DLD1 (cell line): ENCODE results near the gene LHFPL2.

ENCODE experiments used
- in situ Hi-C: cut with HindIII; loops from 2 replicates; pipeline ENCODE4 v1.10.0; 2017; ENCODE audit warnings: low sequenced_read_pairs

LHFPL2 gene

DNA sequence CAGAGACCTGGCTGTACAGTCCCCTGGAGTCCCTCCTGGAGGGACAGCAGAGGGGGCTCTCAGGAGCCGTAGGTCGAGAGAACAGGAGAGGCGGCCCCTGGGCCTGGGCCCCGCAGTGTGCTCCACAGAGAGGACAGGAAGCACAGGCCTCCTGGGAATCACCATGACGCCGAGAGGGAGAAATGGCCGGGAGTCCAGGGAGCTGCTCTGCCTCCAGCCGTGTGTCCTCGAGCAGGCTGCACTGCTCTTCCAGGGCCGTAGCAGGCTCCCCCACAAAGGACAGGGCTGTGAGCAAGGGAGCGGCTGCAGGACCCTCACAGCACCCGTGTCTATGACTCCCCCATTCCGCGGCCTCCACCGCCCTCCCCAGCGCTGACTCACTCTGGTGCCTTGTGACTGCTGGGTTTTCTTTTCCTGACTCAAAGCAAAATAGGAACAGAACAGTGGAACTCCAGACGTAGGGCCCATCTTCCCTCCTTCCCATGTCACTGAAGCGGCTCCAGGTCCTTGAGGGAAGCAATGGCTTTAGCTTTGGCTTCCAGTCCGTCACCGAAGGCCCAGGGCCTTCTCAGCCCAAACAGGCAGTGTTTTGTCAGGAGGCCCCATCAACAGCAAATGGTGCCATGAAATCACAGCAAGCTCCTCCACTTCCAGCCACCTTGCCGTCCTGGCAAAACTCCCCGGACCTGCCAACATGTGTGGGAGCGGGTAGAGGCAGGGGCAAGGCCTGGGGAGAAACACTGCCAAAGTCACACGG lies 114.2 kb downstream of the LHFPL2 start:
- in situ Hi-C loops = loop anchor here (25.0 kb wide), 1 partner anchor 103 kb away; the partner anchor contains the start of gene LHFPL2

DNA sequence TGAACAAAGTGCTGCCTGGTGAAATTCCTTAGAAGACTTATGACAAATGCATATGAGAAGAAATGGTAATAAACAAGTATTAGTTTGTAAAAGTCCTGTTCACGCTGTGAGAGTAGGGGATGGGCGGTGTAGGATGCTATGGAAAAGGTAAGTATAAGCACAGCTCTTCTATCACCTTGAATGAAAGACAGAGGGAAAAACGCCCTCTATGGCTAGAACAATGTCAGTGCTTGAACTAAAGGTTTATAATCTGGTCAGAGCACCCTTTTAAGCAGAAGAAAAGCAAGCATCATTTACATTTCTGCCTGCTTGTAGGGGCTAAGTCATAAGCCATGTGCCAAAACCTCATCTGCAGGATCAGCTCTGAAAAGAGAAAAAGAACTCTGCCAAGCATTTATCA lies 115.2 kb downstream of the LHFPL2 start:
- in situ Hi-C loops = loop anchor here (25.0 kb wide), 1 partner anchor 104 kb away; the partner anchor contains the start of gene LHFPL2

DNA sequence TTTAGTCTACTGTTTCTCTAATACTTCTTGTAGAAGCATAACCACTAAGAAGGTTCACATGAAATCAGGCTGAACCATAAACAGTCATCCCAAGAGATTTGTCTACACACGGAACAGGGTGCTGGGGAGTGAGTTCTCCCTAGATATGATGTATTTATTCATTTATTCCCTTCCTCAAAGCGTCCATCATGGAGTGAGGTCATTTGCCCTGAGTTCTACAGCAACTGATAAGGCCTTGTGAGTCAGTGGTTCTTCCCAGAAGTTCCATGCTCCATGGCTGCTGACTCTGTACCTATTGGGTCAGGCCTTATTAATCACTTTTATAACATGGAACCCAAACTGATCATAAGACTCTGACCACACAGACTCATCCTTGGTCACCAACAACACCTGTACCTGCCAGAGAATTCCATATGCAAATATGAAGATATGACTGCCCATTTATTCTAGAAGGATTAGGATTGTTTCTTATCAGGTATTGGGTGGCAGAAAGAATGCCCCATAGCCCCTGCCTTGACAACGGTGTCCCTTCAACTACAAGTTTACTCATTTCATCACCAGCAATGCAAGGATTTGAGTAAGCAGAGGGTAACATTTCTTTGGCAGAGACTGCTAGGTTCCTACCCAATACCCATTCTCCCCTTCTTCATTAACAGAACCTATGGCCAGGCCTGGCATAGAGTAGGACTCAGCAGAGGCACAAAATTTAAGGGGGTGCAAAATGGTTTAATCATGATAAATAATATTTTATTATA lies 118.1 kb downstream of the LHFPL2 start:
- in situ Hi-C loops = loop anchor here (25.0 kb wide), 1 partner anchor 107 kb away; the partner anchor contains the start of gene LHFPL2

DNA sequence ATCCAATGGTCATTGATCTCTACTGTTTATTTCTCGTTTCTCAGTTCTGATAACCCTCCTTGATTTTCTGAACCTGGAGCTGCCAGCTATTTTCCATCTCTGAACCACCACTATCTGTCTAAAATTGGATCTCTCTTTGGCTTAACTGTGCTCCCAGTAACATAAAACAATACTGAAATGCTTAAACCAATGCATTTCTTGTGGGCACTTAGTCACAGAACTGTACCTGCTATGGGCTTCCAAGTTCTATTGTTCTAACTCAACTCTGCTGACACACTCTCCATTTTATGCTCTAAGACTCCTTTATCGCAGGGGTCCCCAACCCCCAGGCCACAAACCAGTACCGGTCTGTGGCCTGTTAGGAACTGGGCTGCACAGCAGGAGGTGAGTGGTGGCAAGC lies 120.6 kb downstream of the LHFPL2 start:
- in situ Hi-C loops = loop anchor here (25.0 kb wide), 1 partner anchor 109 kb away; the partner anchor contains the start of gene LHFPL2

DNA sequence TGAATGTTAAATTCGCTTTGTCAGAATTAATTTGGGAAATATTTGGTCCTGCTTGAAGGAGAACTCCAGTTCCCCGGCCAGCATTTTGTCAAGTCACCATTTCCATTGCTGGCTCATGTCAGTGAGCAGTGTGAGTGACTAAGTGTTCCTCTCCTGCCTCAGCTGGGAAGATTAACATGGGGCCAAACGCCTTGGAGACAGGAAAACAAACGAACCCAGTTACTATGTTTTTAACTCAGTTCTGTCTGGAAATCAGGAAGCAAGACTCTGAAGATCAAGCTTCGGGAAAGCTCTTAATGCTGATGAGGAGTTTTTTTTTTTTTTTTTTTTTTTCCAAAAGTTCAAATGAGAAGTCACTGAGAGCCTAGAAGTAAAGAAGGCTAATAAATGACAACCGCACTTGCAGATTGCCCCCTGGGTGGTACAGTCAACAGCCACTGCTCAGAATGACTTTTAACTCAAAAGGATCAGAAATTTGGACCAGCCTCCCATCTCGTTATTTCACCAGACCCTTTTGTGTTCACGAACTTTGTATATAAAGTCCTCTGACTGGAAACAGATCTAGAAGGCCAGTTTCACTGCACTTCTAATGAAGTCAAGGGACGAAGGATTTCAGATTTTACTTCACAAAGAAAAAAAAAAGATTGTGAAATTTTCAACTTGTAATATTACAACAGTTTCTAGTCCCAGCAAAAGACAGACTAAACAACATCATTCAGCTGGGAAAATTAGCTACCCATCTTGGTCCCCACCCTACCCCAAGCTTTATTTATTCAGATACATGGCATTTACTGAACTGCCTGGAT lies 121.3 kb downstream of the LHFPL2 start:
- in situ Hi-C loops = loop anchor here (25.0 kb wide), 1 partner anchor 110 kb away; the partner anchor contains the start of gene LHFPL2

DNA sequence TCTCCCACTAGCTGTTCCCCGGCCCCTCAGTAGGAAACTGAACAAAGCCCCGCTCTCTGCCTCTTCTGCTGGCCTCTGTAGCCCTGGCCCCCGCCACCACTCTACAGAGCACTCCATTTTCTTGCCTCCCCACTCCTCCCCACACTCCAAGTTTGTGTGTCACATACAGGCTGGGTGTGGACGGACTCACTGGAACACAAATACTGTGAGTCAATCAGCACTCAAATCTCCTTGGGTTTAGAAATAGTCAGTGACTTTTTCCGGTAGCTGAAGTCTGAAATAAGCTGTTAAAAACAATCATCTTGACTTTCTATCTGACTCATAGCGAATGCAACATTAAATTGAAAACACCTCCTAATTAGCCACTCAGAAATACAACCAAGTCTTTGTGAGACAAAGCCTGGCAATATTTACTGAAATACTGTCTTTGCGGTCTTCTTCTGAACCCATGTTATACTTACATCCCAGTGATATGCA lies 122.5 kb downstream of the LHFPL2 start:
- in situ Hi-C loops = loop anchor here (25.0 kb wide), 1 partner anchor 111 kb away; the partner anchor contains the start of gene LHFPL2

DNA sequence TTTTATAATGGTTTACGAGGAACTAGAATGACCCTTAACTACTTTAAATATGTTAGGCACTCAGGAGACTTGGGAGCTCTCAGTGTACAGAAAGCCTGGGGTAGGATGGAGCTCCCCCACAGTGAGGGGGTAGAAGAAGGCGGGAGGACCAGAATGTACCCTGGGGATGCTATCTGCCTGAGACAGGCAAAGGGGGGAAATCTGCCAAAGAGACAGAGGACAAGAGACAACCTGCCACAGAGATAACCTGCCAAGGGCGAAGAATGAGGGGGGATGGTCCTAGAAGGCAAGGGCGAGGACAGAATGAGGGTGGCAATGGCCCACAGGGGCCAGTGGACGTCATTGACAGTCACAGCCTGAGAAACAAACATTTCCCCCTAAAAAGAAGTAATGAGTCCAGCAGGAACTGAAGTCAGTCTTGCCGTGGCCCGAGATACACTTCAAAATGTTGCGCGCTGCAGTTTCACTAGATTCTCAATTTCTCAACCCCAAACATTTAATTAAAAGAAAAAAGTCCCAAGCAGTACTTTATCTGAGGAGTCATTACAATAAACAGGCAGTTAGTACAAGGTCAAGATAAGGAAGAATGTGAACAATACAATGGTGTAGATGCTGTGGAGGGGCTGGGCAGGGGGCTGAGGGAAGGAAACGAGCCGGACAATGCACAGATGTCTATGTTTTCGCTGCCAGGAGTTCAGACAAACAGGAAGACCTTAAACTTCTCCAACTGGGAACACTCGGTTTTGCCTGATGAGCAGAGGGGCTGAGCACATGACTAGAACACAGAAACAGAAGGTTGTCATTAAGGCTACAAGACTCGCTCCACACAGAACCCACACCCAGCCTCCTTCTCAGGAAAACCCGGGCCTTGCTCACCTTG lies 125.0 kb downstream of the LHFPL2 start:
- in situ Hi-C loops = no loop called here

DNA sequence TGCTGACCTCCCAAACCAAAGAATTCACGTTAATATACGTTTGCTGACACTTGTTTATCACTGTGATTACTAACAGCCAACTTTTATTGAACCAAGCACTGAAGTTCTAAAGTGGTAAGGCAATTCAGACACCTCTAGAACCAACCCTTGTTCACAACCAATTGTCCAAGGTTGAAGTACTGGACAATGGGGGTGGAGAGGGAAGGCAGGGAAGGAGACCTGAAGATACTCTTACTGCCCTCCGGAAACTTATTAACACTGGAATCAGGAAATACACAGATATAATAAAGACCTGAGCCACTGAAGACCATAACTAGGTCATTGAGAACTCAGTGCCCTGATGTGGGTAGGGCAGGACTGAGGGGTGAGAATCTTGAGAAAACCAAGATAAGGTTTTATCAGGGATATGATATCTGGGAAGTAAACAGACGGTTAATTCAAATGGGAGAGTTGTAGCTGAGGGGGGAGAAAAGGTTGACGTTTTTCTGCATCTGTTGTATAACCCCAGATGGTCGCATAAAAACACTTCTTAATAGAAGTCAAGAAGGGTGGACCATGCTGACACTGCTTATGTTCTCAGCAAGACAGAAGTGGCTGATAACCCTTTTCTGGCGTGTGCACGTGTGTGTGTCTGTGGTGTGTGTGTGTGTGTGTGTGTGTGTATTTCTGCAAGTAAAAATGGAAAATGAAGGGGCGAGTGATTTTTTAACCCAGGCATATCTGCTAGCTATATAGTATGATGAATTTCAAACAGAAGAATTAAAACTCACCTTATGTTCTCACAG lies 125.9 kb downstream of the LHFPL2 start:
- in situ Hi-C loops = no loop called here

DNA sequence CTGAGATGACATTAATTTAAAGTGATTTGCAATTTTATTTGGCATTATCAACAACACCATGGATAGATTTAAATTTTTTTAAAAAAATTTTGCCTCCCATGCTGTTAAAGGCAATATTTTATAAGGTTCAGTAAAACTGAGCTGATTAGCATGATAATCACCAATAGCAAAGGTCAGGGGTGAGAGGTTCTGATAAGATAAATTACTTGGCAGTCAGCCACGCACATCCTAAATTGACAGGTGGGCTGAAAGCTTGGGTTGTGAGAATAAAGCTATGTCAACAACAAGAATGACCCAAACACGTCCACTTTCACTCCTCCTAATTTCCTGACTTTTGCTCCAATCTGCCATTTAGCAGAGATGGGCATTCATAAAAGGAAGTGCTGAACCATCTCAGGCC lies 127.1 kb downstream of the LHFPL2 start:
- in situ Hi-C loops = no loop called here

DNA sequence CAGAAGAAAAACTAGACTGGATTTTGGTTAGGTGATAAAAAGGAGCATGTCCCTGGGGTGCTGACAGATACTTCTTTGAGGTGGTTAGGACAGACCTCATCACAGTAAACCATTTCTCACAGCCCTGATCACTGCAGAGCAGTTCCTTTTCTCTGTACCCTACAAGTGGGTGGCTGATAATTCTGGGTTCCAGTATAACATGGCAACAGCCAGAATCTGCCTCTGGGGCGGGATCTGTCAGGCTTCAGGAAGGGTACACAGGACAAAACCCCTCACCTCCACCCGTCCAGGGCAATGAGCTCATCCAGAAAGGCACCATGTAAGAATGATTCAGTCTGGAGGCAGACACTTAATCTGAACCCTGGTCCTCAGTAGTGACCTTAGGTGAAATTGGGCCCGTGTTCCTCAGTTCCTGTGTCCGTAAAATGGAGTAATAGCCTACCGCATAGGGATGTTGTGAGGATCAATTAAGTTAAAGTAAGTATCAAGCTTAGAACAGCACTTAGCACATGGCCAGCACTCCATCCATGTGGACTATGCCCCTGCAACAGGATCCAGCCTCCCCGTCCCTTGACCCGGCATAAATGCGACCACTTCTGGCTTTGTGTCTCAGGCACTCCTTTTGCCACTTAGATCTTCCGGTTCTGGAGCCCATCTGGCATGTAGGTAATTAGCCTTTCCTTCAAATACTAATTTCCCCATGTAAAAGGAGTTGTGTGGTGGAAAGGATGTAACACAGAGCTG lies 129.2 kb downstream of the LHFPL2 start:
- in situ Hi-C loops = no loop called here

DNA sequence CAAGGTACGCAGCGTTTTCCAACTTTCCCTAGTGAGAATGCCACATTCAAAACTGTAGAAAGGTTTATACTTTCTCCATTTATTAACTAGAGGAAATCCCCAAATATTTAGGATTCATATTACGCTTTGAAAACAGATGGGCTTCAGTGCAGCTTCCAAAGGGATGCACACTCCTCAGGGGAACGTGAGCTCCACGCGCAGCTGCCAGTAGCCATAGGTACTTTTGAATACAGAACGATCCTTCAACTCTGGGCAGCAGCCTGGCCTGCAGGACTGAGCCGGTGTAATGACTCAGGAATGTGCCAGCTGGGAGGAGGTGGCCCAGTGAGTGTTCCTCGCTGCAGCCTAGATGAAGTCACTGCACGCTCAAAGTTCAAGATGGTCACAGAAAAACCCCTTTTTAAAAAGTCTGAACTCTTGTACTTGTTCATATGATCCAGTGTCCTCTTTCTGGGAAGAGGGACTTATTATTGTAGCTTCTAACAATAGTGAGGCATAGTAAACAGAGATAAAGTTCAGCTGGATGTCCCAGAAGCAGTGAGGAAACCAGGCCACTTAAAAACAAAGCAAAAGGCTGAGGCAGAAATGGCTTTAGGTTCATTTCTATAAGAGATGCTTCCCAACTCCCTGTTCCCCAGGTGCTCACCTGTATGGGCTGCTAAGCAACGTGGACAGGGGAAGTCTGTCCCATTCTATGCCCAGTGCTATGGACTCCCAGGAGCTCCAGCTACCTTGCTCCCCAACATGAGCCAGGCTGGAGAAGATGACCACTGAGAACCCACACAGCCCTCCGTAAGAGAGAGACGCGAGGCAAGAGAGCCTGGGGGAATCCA lies 130.0 kb downstream of the LHFPL2 start:
- in situ Hi-C loops = no loop called here

DNA sequence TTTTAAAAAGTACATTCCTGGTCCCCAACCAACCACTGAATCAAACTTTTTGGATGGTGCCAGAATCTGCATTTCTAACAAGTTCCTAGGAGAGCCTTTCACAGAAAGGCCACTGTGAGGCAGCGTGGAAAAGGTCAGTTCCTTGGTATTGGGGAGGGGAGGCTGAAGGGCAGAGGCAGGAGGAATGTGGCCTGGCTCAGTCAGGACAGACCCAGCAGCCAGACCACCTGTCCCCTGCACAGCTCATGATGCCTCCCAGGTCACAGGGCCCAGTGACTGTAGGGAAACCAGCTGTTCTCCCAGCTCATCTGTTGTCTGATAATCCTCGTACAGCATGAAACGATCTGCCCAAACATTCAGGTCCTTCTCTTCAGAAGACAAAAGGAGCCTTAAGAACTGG lies 132.9 kb downstream of the LHFPL2 start:
- in situ Hi-C loops = no loop called here

DNA sequence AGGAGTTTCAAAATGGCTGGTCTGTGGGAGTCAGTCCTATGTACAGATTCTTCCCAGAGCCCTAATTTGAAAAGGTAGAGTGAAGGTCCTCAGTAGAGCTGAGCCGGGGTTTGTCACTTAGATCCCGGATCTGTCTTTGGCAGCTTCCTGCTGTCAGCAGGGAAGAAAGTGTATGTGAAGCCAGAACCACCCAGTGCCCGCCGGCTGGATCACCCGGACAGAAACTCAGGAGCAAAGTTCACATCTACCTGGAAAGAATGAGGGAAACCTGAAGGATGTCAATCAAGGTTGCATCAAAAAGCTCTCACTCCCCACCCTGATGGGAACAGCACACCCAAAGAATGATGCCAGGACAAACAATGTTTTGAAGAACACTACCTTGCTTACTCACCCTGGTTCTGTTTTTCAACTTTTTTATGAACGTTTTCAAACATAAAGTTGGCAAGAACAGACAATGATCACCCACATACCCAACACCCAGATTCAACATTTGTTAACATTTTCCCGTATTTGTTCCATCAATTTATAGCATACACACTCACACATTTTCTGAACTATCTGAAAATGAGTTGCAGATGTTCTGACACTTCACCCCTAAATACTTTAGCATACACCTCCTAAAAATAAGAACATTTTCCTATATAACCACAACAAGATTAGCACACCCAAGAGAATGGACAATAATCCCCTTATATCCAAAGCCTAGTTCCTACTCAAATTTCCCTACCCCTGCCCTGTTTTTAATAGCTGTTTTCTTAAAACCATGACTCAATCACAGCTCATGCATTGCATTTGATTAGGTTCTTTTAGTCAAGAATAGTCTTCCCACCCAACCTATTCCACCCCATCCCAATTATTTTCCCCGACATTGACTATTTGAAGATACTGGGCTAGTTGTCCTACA lies 133.9 kb downstream of the LHFPL2 start:
- in situ Hi-C loops = no loop called here

DNA sequence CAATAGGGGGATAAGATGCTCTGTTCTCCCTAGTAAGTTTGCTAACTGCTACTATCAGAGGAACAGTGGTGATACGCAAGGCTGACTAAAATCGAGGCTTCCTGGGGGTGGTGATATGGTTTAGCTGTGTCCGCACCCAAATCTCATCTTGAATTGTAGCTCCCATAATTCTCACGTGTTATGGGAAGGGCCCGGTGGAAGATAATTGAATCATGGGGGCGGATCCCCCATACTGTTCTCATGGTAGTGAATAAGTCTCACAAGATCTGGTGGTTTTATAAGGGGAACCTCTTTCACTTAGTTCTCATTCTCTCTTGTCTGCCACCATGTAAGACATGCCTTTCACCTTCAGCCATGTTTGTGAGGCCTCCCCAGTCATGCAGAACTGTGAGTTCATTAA lies 135.1 kb downstream of the LHFPL2 start:
- in situ Hi-C loops = no loop called here

DNA sequence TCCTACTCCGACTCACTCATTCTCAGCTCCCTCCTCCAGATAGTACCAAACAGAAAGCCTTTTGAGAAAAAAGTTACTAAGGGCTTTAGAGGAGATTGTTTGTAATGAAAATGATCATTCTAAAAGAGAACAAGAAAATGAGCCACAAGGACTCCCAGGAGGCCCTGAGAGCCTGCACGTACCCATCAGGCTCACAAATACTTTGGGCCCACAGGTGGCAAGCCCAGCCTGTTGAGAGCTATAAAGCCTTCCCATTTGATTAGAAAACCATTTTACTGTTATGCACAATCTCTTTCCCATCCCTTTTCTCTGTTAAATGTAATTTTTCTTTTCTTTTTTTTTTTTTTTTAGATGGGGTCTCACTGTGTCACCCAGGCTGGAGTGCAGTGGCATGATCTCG lies 136.1 kb downstream of the LHFPL2 start:
- in situ Hi-C loops = no loop called here

DNA sequence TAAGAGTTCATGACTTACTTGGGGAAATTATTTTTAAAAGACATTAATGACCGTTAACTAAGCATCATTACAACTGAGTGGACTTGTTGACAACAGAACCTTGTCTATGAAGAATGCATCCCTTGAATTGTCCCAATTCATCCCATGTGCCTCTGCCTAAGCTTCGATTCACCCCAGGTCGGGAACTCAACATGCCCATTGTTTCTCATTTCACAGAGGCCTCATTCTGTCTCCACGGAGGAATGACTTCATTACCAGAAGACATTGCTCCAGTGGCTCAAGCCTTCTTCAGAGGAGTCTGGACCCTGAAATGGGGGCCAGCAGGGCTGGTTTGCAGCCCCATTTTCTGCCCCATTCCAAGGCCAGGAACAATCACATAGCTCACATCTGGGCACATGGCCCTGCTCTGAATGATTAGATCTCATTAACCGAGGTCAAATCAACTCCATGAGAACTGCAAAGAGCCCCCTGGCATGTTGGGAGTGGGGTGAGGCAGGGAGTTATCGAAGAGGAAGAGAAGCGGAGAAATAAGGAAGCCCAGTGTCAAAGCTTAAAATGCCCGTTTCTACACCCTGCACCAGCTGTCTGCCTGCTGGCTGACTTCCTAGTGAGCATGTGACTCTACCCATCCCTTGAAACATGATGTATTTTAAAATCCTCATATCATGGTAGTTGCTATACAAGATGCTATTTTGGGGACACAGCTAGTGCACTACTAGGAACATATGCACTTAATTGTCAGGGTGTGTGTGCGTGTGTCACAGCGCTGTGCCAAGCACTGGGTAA lies 137.3 kb downstream of the LHFPL2 start:
- in situ Hi-C loops = no loop called here
